ENCODE results near the gene RRAD. TPM values are rescaled to one million over a fixed set of nuclear protein-coding genes. Genes with fewer than 3 reads are reported as not detected.

Gene RRAD
- total and polyA plus RNA-seq, 4 donors = 0.14 to 0.61 (median 0.54) TPM

GRCh38 chr16:66891797-66892196 lies 33.5 kb downstream of the RRAD start:
- Histone ChIP-seq H3K9ac (ENCODE audit: low read depth in 1 of 2, low read length in 2 of 2) (no peak overlapping the region), H3K9me3 (ENCODE audit: control insufficient read depth in 4 of 4, low read length in 3 of 4) (no peaks in the 10 kb centered on the region), H3K27ac (ENCODE audit: low read depth in 1 of 2, low read length in 2 of 2) (no peak overlapping the region), H3K4me3 (ENCODE audit: low read depth in 1 of 3, low read length in 3 of 3) (no peak overlapping the region), H3K36me3 (ENCODE audit: control insufficient read depth in 4 of 4, insufficient read depth in 3 of 4, low read depth in 1 of 4, low read length in 3 of 4) (peaks cover 0 to under 1% (median 0%) of the 10 kb centered on the region in 4 donors), H3K4me1 (ENCODE audit: control insufficient read depth in 4 of 4, insufficient read depth in 4 of 4, low read length in 3 of 4) (peaks cover 5 to 17% (median 8%) of the 10 kb centered on the region in 4 donors), H3K27me3 (ENCODE audit: control insufficient read depth in 4 of 4, insufficient read depth in 4 of 4, low read length in 3 of 4) (no peaks in the 10 kb centered on the region)
- no peak for DNase-seq (ENCODE audit: low spot score)
- TF ChIP-seq SP1 (IDR thresholded peaks at IDR 0.05) = no peak
- TF ChIP-seq ZBTB33 (IDR thresholded peaks at IDR 0.05) = no peak
- no peak for TF ChIP-seq FOXA1 (IDR thresholded peaks at IDR 0.05)
- 95% methylated on average over 6 of the region's 6 CpGs for WGBS

GRCh38 chr16:66891360-66891759 lies 34.0 kb downstream of the RRAD start:
- Histone ChIP-seq H3K4me3 (ENCODE audit: low read depth in 1 of 3, low read length in 3 of 3) (no peak overlapping the region), H3K9ac (ENCODE audit: low read depth in 1 of 2, low read length in 2 of 2) (no peak overlapping the region), H3K27me3 (ENCODE audit: control insufficient read depth in 4 of 4, insufficient read depth in 4 of 4, low read length in 3 of 4) (no peaks in the 10 kb centered on the region), H3K36me3 (ENCODE audit: control insufficient read depth in 4 of 4, insufficient read depth in 3 of 4, low read depth in 1 of 4, low read length in 3 of 4) (peaks cover 0 to 5% (median 3%) of the 10 kb centered on the region in 4 donors), H3K9me3 (ENCODE audit: control insufficient read depth in 4 of 4, low read length in 3 of 4) (no peaks in the 10 kb centered on the region), H3K4me1 (ENCODE audit: control insufficient read depth in 4 of 4, insufficient read depth in 4 of 4, low read length in 3 of 4) (peaks cover 5 to 17% (median 8%) of the 10 kb centered on the region in 4 donors), H3K27ac (ENCODE audit: low read depth in 1 of 2, low read length in 2 of 2) (no peak overlapping the region)
- WGBS = 49% methylated on average over 4 of the region's 4 CpGs
- no peak for DNase-seq (ENCODE audit: low spot score)
- TF ChIP-seq, protein P1, sequence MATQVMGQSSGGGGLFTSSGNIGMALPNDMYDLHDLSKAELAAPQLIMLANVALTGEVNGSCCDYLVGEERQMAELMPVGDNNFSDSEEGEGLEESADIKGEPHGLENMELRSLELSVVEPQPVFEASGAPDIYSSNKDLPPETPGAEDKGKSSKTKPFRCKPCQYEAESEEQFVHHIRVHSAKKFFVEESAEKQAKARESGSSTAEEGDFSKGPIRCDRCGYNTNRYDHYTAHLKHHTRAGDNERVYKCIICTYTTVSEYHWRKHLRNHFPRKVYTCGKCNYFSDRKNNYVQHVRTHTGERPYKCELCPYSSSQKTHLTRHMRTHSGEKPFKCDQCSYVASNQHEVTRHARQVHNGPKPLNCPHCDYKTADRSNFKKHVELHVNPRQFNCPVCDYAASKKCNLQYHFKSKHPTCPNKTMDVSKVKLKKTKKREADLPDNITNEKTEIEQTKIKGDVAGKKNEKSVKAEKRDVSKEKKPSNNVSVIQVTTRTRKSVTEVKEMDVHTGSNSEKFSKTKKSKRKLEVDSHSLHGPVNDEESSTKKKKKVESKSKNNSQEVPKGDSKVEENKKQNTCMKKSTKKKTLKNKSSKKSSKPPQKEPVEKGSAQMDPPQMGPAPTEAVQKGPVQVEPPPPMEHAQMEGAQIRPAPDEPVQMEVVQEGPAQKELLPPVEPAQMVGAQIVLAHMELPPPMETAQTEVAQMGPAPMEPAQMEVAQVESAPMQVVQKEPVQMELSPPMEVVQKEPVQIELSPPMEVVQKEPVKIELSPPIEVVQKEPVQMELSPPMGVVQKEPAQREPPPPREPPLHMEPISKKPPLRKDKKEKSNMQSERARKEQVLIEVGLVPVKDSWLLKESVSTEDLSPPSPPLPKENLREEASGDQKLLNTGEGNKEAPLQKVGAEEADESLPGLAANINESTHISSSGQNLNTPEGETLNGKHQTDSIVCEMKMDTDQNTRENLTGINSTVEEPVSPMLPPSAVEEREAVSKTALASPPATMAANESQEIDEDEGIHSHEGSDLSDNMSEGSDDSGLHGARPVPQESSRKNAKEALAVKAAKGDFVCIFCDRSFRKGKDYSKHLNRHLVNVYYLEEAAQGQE (IDR thresholded peaks at IDR 0.05) = no peak
- peak; percentile 79 for TF ChIP-seq SP1 (IDR thresholded peaks at IDR 0.05)
- peak; percentile 61 for TF ChIP-seq HNF4G (IDR thresholded peaks at IDR 0.05)
- no peak for TF ChIP-seq EGR1 (IDR thresholded peaks at IDR 0.05; ENCODE audit: low read depth in 2 of 2)
- peak; percentile 92 to 93 for TF ChIP-seq HNF4A (conservative IDR thresholded peaks at IDR 0.05)
- peak in 1 of 2 donors; percentile 18 for TF ChIP-seq RXRA (IDR thresholded peaks at IDR 0.05)

DNA sequence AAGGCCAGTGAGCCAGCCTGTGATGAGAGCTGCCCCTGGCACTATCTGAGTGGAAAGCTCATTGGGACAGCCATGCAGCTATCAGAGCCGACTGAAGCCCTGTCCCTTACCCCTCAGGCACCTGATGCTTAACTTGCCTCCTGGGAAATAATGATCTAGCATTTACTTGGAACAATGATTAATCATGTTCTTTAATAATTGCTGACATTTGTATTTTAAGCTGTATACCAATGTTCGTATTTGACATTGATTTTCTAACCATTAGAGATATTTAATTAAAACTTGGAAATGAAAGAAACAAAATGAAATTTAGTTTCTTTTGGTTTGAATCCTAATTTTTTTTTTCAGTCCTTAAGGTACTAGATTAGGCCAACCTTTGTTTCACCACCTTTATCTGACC lies 34.5 kb downstream of the RRAD start:
- peaks cover 0 to 10% (median 4%) of the 10 kb centered on the region in 4 donors for H3K36me3 ChIP-seq (ENCODE audit: control insufficient read depth in 4 of 4, insufficient read depth in 3 of 4, low read depth in 1 of 4, low read length in 3 of 4)
- H3K9ac ChIP-seq (ENCODE audit: low read depth in 1 of 2, low read length in 2 of 2) = no peak overlapping the region
- H3K27me3 ChIP-seq (ENCODE audit: control insufficient read depth in 4 of 4, insufficient read depth in 4 of 4, low read length in 3 of 4) = no peaks in the 10 kb centered on the region
- H3K9me3 ChIP-seq (ENCODE audit: control insufficient read depth in 4 of 4, low read length in 3 of 4) = no peaks in the 10 kb centered on the region
- no peak overlapping the region for H3K4me3 ChIP-seq (ENCODE audit: low read depth in 1 of 3, low read length in 3 of 3)
- 66% methylated on average over 2 of the region's 2 CpGs for WGBS
- no peak overlapping the region for H3K27ac ChIP-seq (ENCODE audit: low read depth in 1 of 2, low read length in 2 of 2)
- H3K4me1 ChIP-seq (ENCODE audit: control insufficient read depth in 4 of 4, insufficient read depth in 4 of 4, low read length in 3 of 4) = peaks cover 5 to 17% (median 8%) of the 10 kb centered on the region in 4 donors
- no peak for DNase-seq (ENCODE audit: low spot score)
- no peak for TF ChIP-seq FOXA2 (IDR thresholded peaks at IDR 0.05)
- no peak for TF ChIP-seq YY1 (IDR thresholded peaks at IDR 0.05)
- no peak for TF ChIP-seq EGR1 (IDR thresholded peaks at IDR 0.05; ENCODE audit: low read depth in 2 of 2)
- TF ChIP-seq FOXA1 (IDR thresholded peaks at IDR 0.05) = no peak
- TF ChIP-seq GABPA (IDR thresholded peaks at IDR 0.05 in 1 of 2, conservative IDR thresholded peaks at IDR 0.05 in 1 of 2) = no peak
- no peak for TF ChIP-seq HNF4G (IDR thresholded peaks at IDR 0.05)
- no peak for TF ChIP-seq ZBTB33 (IDR thresholded peaks at IDR 0.05)
- no peak for TF ChIP-seq JUND (IDR thresholded peaks at IDR 0.05)
- TF ChIP-seq, protein P2, sequence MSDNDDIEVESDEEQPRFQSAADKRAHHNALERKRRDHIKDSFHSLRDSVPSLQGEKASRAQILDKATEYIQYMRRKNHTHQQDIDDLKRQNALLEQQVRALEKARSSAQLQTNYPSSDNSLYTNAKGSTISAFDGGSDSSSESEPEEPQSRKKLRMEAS (IDR thresholded peaks at IDR 0.05) = no peak
- no peak for TF ChIP-seq RXRA (IDR thresholded peaks at IDR 0.05)
- no peak for TF ChIP-seq NR2F2 (IDR thresholded peaks at IDR 0.05)
- TF ChIP-seq RAD21 (IDR thresholded peaks at IDR 0.05) = no peak
- TF ChIP-seq HNF4A (conservative IDR thresholded peaks at IDR 0.05) = no peak
- TF ChIP-seq, protein P1 (IDR thresholded peaks at IDR 0.05) = no peak
- TF ChIP-seq SP1 (IDR thresholded peaks at IDR 0.05) = no peak
- TF ChIP-seq, protein P3, sequence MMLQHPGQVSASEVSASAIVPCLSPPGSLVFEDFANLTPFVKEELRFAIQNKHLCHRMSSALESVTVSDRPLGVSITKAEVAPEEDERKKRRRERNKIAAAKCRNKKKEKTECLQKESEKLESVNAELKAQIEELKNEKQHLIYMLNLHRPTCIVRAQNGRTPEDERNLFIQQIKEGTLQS (IDR thresholded peaks at IDR 0.05) = no peak

Measured in liver (tissue), 9 donors.